GM18526 (cell line): ENCODE data around the gene SLC1A2.

Source experiments
- POLR2A ChIP-seq: IDR thresholded peaks from 3 replicates; pipeline ENCODE4 v1.6.1; 2011; ENCODE audit not compliant: insufficient read length; ENCODE audit errors: extremely low read depth

The SLC1A2 gene

GRCh38 chr11:35235498-35235897 is 183.9 kb downstream of the SLC1A2 start:
- TF ChIP-seq POLR2A, result no peak

- TF ChIP-seq POLR2A, result no peak
Measured at GRCh38 chr11:35235157-35235468, 184.2 kb downstream of the SLC1A2 start.

- TF ChIP-seq POLR2A, result no peak
Measured at GRCh38 chr11:35234460-35235156, 184.8 kb downstream of the SLC1A2 start.

GRCh38 chr11:35233518-35233917 is 185.8 kb downstream of the SLC1A2 start:
- no peak for TF ChIP-seq POLR2A

- TF ChIP-seq POLR2A, result no peak
Measured at GRCh38 chr11:35232891-35233330, 186.4 kb downstream of the SLC1A2 start.

GRCh38 chr11:35231076-35231860 is 188.1 kb downstream of the SLC1A2 start:
- no peak for TF ChIP-seq POLR2A

GRCh38 chr11:35230388-35230787 is 189.0 kb downstream of the SLC1A2 start:
- no peak for TF ChIP-seq POLR2A

- TF ChIP-seq POLR2A, result no peak
Measured at GRCh38 chr11:35228328-35228725, 191.0 kb downstream of the SLC1A2 start.

GRCh38 chr11:35227576-35228327 is 191.6 kb downstream of the SLC1A2 start:
- no peak for TF ChIP-seq POLR2A

GRCh38 chr11:35225946-35226520 is 193.3 kb downstream of the SLC1A2 start:
- TF ChIP-seq POLR2A, result no peak

GRCh38 chr11:35223991-35224390 is 195.4 kb downstream of the SLC1A2 start:
- no peak for TF ChIP-seq POLR2A

GRCh38 chr11:35223371-35223796 is 196.0 kb downstream of the SLC1A2 start:
- no peak for TF ChIP-seq POLR2A

GRCh38 chr11:35218956-35219355 is 200.4 kb downstream of the SLC1A2 start:
- TF ChIP-seq POLR2A, result no peak

GRCh38 chr11:35216962-35217678 is 202.2 kb downstream of the SLC1A2 start:
- no peak for TF ChIP-seq POLR2A

GRCh38 chr11:35215945-35216344 is 203.4 kb downstream of the SLC1A2 start:
- no peak for TF ChIP-seq POLR2A

- no peak for TF ChIP-seq POLR2A
Measured at GRCh38 chr11:35214792-35215193, 204.6 kb downstream of the SLC1A2 start.
